Measurements from ENCODE around the gene TEAD3. TPM values are rescaled to one million over a fixed set of nuclear protein-coding genes. Genes with fewer than 3 reads are reported as not detected.
A peak's percentile ranks its signal among the peaks of the same experiment; 100 is the strongest.

TEAD3 gene
- total RNA-seq, 1 experiment from 2014 or later: 34.3 TPM

- TF ChIP-seq, protein P1, sequence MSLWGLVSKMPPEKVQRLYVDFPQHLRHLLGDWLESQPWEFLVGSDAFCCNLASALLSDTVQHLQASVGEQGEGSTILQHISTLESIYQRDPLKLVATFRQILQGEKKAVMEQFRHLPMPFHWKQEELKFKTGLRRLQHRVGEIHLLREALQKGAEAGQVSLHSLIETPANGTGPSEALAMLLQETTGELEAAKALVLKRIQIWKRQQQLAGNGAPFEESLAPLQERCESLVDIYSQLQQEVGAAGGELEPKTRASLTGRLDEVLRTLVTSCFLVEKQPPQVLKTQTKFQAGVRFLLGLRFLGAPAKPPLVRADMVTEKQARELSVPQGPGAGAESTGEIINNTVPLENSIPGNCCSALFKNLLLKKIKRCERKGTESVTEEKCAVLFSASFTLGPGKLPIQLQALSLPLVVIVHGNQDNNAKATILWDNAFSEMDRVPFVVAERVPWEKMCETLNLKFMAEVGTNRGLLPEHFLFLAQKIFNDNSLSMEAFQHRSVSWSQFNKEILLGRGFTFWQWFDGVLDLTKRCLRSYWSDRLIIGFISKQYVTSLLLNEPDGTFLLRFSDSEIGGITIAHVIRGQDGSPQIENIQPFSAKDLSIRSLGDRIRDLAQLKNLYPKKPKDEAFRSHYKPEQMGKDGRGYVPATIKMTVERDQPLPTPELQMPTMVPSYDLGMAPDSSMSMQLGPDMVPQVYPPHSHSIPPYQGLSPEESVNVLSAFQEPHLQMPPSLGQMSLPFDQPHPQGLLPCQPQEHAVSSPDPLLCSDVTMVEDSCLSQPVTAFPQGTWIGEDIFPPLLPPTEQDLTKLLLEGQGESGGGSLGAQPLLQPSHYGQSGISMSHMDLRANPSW (CRISPR knock-in tag; conservative IDR thresholded peaks at IDR 0.05; ENCODE audit: low read depth): no peak
- TF ChIP-seq E2F4 (CRISPR knock-in tag; IDR thresholded peaks at IDR 0.05; ENCODE audit: borderline replicate concordance, low read depth): no peak
- TF ChIP-seq, protein P2, sequence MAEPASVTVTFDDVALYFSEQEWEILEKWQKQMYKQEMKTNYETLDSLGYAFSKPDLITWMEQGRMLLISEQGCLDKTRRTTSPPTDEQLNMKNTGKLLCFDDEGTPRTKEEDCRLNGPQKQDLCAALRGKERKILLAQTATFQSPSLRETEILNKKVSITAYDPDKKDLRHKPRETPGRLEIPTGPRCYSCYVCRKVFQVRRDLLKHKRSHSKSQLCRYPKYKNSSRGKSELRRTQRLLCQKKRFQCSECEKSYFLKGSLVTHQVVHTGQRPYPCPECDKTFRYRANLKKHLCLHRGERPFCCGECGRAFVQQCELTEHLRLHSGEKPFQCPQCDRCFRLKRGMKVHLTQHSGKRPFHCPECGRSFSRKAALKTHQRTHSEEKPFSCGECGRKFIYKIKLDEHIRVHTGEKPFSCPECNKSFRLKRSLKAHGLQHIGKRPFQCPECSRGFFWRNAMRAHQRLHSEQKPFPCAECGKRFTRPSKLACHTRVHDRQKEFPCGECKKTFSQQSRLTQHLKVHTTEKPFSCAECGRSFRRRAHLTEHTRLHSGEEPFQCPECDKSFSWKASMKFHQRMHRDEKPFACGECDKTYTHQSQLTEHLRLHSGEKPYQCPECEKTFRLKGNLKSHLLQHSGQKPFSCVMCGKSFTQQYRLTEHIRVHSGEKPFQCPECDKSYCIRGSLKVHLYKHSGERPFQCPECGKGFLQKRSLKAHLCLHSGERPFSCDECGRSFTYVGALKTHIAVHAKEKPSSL (CRISPR knock-in tag; conservative IDR thresholded peaks at IDR 0.05): no peak
- no peak for TF ChIP-seq ZBTB21 (CRISPR knock-in tag; IDR thresholded peaks at IDR 0.05; ENCODE audit: borderline replicate concordance)
- TF ChIP-seq ELF4 (CRISPR knock-in tag; IDR thresholded peaks at IDR 0.05; ENCODE audit: low read depth): peak; percentile 45; the same call in 1 of the 2 replicates
- no peak for TF ChIP-seq SMAD4 (CRISPR knock-in tag; IDR thresholded peaks at IDR 0.05)
- peak; percentile 68; the same call in 1 of the 2 replicates for TF ChIP-seq SMAD3 (CRISPR knock-in tag; IDR thresholded peaks at IDR 0.05; ENCODE audit: borderline replicate concordance)
- TF ChIP-seq, protein P3, sequence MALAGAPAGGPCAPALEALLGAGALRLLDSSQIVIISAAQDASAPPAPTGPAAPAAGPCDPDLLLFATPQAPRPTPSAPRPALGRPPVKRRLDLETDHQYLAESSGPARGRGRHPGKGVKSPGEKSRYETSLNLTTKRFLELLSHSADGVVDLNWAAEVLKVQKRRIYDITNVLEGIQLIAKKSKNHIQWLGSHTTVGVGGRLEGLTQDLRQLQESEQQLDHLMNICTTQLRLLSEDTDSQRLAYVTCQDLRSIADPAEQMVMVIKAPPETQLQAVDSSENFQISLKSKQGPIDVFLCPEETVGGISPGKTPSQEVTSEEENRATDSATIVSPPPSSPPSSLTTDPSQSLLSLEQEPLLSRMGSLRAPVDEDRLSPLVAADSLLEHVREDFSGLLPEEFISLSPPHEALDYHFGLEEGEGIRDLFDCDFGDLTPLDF (CRISPR knock-in tag; IDR thresholded peaks at IDR 0.05): no peak
- TF ChIP-seq TCF7 (CRISPR knock-in tag; IDR thresholded peaks at IDR 0.05; ENCODE audit: low read depth): no peak
- TF ChIP-seq, protein P4, sequence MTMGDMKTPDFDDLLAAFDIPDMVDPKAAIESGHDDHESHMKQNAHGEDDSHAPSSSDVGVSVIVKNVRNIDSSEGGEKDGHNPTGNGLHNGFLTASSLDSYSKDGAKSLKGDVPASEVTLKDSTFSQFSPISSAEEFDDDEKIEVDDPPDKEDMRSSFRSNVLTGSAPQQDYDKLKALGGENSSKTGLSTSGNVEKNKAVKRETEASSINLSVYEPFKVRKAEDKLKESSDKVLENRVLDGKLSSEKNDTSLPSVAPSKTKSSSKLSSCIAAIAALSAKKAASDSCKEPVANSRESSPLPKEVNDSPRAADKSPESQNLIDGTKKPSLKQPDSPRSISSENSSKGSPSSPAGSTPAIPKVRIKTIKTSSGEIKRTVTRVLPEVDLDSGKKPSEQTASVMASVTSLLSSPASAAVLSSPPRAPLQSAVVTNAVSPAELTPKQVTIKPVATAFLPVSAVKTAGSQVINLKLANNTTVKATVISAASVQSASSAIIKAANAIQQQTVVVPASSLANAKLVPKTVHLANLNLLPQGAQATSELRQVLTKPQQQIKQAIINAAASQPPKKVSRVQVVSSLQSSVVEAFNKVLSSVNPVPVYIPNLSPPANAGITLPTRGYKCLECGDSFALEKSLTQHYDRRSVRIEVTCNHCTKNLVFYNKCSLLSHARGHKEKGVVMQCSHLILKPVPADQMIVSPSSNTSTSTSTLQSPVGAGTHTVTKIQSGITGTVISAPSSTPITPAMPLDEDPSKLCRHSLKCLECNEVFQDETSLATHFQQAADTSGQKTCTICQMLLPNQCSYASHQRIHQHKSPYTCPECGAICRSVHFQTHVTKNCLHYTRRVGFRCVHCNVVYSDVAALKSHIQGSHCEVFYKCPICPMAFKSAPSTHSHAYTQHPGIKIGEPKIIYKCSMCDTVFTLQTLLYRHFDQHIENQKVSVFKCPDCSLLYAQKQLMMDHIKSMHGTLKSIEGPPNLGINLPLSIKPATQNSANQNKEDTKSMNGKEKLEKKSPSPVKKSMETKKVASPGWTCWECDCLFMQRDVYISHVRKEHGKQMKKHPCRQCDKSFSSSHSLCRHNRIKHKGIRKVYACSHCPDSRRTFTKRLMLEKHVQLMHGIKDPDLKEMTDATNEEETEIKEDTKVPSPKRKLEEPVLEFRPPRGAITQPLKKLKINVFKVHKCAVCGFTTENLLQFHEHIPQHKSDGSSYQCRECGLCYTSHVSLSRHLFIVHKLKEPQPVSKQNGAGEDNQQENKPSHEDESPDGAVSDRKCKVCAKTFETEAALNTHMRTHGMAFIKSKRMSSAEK (CRISPR knock-in tag; IDR thresholded peaks at IDR 0.05; ENCODE audit: borderline replicate concordance): no peak
- TF ChIP-seq ZBTB43 (CRISPR knock-in tag; IDR thresholded peaks at IDR 0.05): 0 out of 2 replicates have a peak, but pooled peaks have one; percentile 56
- no peak for TF ChIP-seq RELA (CRISPR knock-in tag; IDR thresholded peaks at IDR 0.05; ENCODE audit: borderline replicate concordance)
- TF ChIP-seq TP53 (CRISPR knock-in tag; IDR thresholded peaks at IDR 0.05): no peak; the same call in 1 of the 2 replicates
- TF ChIP-seq HMGXB4 (CRISPR knock-in tag; IDR thresholded peaks at IDR 0.05): peak; percentile 83
- TF ChIP-seq NFYB (CRISPR knock-in tag; conservative IDR thresholded peaks at IDR 0.05; ENCODE audit: low read depth): no peak
- TF ChIP-seq, protein P5, sequence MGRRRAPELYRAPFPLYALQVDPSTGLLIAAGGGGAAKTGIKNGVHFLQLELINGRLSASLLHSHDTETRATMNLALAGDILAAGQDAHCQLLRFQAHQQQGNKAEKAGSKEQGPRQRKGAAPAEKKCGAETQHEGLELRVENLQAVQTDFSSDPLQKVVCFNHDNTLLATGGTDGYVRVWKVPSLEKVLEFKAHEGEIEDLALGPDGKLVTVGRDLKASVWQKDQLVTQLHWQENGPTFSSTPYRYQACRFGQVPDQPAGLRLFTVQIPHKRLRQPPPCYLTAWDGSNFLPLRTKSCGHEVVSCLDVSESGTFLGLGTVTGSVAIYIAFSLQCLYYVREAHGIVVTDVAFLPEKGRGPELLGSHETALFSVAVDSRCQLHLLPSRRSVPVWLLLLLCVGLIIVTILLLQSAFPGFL (CRISPR knock-in tag; IDR thresholded peaks at IDR 0.05; ENCODE audit: borderline replicate concordance): no peak
- peak; percentile 76 for TF ChIP-seq FOXP1 (CRISPR knock-in tag; IDR thresholded peaks at IDR 0.05; ENCODE audit: borderline replicate concordance)
- TF ChIP-seq ESRRA (CRISPR knock-in tag; IDR thresholded peaks at IDR 0.05; ENCODE audit: borderline replicate concordance): no peak
- 0 out of 2 replicates have a peak, but pooled peaks have one; percentile 20 for TF ChIP-seq ZNF232 (CRISPR knock-in tag; IDR thresholded peaks at IDR 0.05)
These were observed 917 bp upstream of the TEAD3 start (continued) for GRCh38 chr6:35497571-35498421.

All from WTC11 (cell line).